Tibial artery (tissue), 4 donors: ENCODE data around the gene ZNF185.

ENCODE experiments used
- DNase-seq, 2 donors: peaks; one replicate each; pipeline ENCODE4 v3.0.0-alpha.2; 2019
- H3K27ac ChIP-seq, 2 donors: fragments of 200-600 bp; sonication (generic) in 1 of 2; 1 replicate in 1 of 2; 2 replicates in 1 of 2; pipeline ENCODE4 v1.5.1; 2018 to 2019; ENCODE audit warnings: mild to moderate bottlenecking in 1 of 2
- H3K27me3 ChIP-seq, 2 donors: fragments of 200-600 bp; sonication (generic) in 1 of 2; one replicate each; pipeline versions ENCODE4 v1.5.1 to v1.6.0; 2016 to 2019
- H3K36me3 ChIP-seq, 3 donors: fragments of 200-600 bp; sonication (generic) in 2 of 3; one replicate each; pipeline ENCODE4 v1.5.1; 2016 to 2019; ENCODE audit warnings: mild to moderate bottlenecking in 2 of 3
- H3K4me1 ChIP-seq, 4 donors: fragments of 200-600 bp; sonication (generic) in 2 of 4; 1 replicate in 3 of 4; 2 replicates in 1 of 4; pipeline ENCODE4 v1.5.1; 2016 to 2019
- H3K4me3 ChIP-seq, 2 donors: fragments of 200-600 bp; sonication (generic) in 1 of 2; 1 replicate in 1 of 2; 2 replicates in 1 of 2; pipeline ENCODE4 v1.5.1; 2018 to 2019; ENCODE audit warnings: mild to moderate bottlenecking in 2 of 2
- H3K9me3 ChIP-seq, 3 donors: fragments of 200-600 bp; sonication (generic) in 1 of 3; one replicate each; pipeline ENCODE4 v1.5.1; 2016 to 2019
- intact Hi-C: fragments of 100-400 bp; cut with DNase I; formaldehyde crosslinking; loops from one replicate; pipeline ENCODE4 v1.15.0; 2023; ENCODE audit warnings: low total_unique reads
- TF ChIP-seq, protein P1 (sequence below), 2 experiments: fragments of 200-600 bp in 1 of 2; fragments of 450-650 bp in 1 of 2; IDR thresholded peaks; one replicate each; pipeline ENCODE4 v1.5.1; 2017 to 2019; ENCODE audit warnings: antibody characterized with exemption in 2 of 2, mild to moderate bottlenecking in 1 of 2, moderate library complexity in 1 of 2

ZNF185 gene

GRCh38 chrX:152865232-152865920, 32.5 kb upstream of the ZNF185 start:
- Histone ChIP-seq H3K4me3 (no peak overlapping the region), H3K27me3 (no peaks in the 10 kb centered on the region), H3K4me1 (no peaks in the 10 kb centered on the region), H3K36me3 (peaks cover 7 to 79% (median 24%) of the 10 kb centered on the region in 3 donors), H3K9me3 (no peaks in the 10 kb centered on the region), H3K27ac (no peak overlapping the region)
- intact Hi-C loops = no loop called here
- DNase-seq = peak in 1 of 2 donors; percentile 20
- TF ChIP-seq, protein P1, sequence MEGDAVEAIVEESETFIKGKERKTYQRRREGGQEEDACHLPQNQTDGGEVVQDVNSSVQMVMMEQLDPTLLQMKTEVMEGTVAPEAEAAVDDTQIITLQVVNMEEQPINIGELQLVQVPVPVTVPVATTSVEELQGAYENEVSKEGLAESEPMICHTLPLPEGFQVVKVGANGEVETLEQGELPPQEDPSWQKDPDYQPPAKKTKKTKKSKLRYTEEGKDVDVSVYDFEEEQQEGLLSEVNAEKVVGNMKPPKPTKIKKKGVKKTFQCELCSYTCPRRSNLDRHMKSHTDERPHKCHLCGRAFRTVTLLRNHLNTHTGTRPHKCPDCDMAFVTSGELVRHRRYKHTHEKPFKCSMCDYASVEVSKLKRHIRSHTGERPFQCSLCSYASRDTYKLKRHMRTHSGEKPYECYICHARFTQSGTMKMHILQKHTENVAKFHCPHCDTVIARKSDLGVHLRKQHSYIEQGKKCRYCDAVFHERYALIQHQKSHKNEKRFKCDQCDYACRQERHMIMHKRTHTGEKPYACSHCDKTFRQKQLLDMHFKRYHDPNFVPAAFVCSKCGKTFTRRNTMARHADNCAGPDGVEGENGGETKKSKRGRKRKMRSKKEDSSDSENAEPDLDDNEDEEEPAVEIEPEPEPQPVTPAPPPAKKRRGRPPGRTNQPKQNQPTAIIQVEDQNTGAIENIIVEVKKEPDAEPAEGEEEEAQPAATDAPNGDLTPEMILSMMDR (IDR thresholded peaks at IDR 0.05) = no peak

GRCh38 chrX:152866386-152866785, 31.5 kb upstream of the ZNF185 start:
- Histone ChIP-seq H3K4me1 (no peaks in the 10 kb centered on the region), H3K36me3 (peaks cover 7 to 80% (median 24%) of the 10 kb centered on the region in 3 donors), H3K27ac (no peak overlapping the region), H3K4me3 (no peak overlapping the region), H3K27me3 (no peaks in the 10 kb centered on the region), H3K9me3 (no peaks in the 10 kb centered on the region)
- no peak for DNase-seq
- intact Hi-C loops = no loop called here
- TF ChIP-seq, protein P1 (IDR thresholded peaks at IDR 0.05) = no peak

GRCh38 chrX:152869972-152870371, 27.9 kb upstream of the ZNF185 start:
- no peak overlapping the region for H3K27ac ChIP-seq
- no peaks in the 10 kb centered on the region for H3K4me1 ChIP-seq
- H3K36me3 ChIP-seq = peaks cover 7 to 55% (median 18%) of the 10 kb centered on the region in 3 donors
- intact Hi-C loops = no loop called here
- H3K4me3 ChIP-seq = no peak overlapping the region
- H3K27me3 ChIP-seq = no peaks in the 10 kb centered on the region
- TF ChIP-seq, protein P1 (IDR thresholded peaks at IDR 0.05) = no peak
- H3K9me3 ChIP-seq = no peaks in the 10 kb centered on the region
- no peak for DNase-seq

GRCh38 chrX:152871260-152871659, 26.6 kb upstream of the ZNF185 start:
- no peaks in the 10 kb centered on the region for H3K4me1 ChIP-seq
- no peak overlapping the region for H3K27ac ChIP-seq
- H3K36me3 ChIP-seq = peaks cover 7 to 42% (median 14%) of the 10 kb centered on the region in 3 donors
- TF ChIP-seq, protein P1 (IDR thresholded peaks at IDR 0.05) = no peak
- no peak overlapping the region for H3K4me3 ChIP-seq
- no peak for DNase-seq
- intact Hi-C loops = no loop called here
- H3K27me3 ChIP-seq = no peaks in the 10 kb centered on the region
- peaks cover 0 to 2% (median 0%) of the 10 kb centered on the region in 3 donors for H3K9me3 ChIP-seq

- Histone ChIP-seq H3K27ac (no peak overlapping the region), H3K4me1 (no peaks in the 10 kb centered on the region), H3K36me3 (peaks cover 7 to 29% (median 12%) of the 10 kb centered on the region in 3 donors), H3K27me3 (no peaks in the 10 kb centered on the region), H3K4me3 (no peak overlapping the region), H3K9me3 (peaks cover 0 to 9% (median 0%) of the 10 kb centered on the region in 3 donors)
- intact Hi-C loops = no loop called here
- TF ChIP-seq, protein P1 (IDR thresholded peaks at IDR 0.05) = no peak
- no peak for DNase-seq
These were observed 25.3 kb upstream of the ZNF185 start for GRCh38 chrX:152872522-152872921.
